Measurements from ENCODE around the gene ZCCHC14.

GRCh38 chr16:87372305-87372704 lies 120.5 kb downstream of the ZCCHC14 start:
- TF ChIP-seq CTCF (IDR thresholded peaks at IDR 0.05) (no peak), POLR2A (IDR thresholded peaks at IDR 0.05) (no peak)

All from esophagus squamous epithelium (tissue), 4 donors.